Measurements from ENCODE around the gene INHA. TPM values are rescaled to one million over a fixed set of nuclear protein-coding genes. Genes with fewer than 3 reads are reported as not detected.
A peak's percentile ranks its signal among the peaks of the same experiment; 100 is the strongest.

Gene INHA
- total and polyA plus RNA-seq, 2 experiments from 2014 or later = 3.3 to 8.1 TPM

DNA sequence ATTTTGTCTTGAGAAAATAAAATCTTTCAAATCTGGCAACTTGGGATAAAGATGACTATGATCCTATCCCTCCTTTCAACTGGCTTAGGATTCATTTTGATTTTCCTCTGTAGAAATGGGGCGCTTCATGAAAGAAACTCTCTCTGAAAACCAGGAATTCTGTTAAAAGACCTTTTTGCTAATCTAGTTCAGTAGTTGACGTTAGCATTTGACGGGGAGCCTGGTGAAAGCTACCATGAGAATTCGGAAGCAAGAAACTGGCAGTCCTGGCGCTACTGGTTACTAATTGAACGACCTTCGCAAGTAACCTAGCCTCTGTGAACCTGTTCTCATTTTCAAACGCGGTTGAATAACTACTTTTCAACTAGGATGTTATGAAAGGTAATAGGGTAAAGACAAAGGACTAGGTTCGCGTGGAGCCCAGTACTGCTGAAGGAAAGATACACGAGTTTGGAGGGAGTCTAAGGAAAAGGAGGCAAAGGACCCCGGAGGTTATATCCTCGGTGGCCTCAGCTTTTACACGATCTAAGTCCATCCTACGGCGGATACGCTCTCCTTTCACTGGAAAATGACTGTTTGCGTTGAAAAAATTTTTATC is 24.9 kb downstream of the INHA start:
- peak; percentile 37 for DNase-seq (ENCODE audit: low spot score)
- TF ChIP-seq, protein P1, sequence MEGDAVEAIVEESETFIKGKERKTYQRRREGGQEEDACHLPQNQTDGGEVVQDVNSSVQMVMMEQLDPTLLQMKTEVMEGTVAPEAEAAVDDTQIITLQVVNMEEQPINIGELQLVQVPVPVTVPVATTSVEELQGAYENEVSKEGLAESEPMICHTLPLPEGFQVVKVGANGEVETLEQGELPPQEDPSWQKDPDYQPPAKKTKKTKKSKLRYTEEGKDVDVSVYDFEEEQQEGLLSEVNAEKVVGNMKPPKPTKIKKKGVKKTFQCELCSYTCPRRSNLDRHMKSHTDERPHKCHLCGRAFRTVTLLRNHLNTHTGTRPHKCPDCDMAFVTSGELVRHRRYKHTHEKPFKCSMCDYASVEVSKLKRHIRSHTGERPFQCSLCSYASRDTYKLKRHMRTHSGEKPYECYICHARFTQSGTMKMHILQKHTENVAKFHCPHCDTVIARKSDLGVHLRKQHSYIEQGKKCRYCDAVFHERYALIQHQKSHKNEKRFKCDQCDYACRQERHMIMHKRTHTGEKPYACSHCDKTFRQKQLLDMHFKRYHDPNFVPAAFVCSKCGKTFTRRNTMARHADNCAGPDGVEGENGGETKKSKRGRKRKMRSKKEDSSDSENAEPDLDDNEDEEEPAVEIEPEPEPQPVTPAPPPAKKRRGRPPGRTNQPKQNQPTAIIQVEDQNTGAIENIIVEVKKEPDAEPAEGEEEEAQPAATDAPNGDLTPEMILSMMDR (IDR thresholded peaks at IDR 0.05; ENCODE audit: poor library complexity) = no peak
- no peak for TF ChIP-seq EZH2phosphoT487 (IDR thresholded peaks at IDR 0.05; ENCODE audit: low read depth, severe bottlenecking, unreplicated experiment)
- TF ChIP-seq EZH2 (IDR thresholded peaks at IDR 0.05; ENCODE audit: borderline replicate concordance) = no peak
- Histone ChIP-seq H4K20me1 (ENCODE audit: insufficient read depth, poor library complexity, severe bottlenecking) (no peaks in the 10 kb centered on the region), H3K27ac (peak overlapping the region; percentile 97), H3K36me3 (replicated peaks; ENCODE audit: insufficient read depth, low read depth) (no peaks in the 10 kb centered on the region), H3K79me2 (peaks cover 6% of the 10 kb centered on the region), H3K9me2 (replicated peaks; ENCODE audit: insufficient read depth) (no peaks in the 10 kb centered on the region), H2AFZ (peak overlapping the region; percentile 29), H3K4me1 (ENCODE audit: insufficient read depth) (peaks cover 18% of the 10 kb centered on the region), H3K9me3 (ENCODE audit: low read depth) (no peaks in the 10 kb centered on the region), H3K27me3 (no peaks in the 10 kb centered on the region), H3K4me2 (peak overlapping the region; percentile 71), H3K4me3 (peak overlapping the region; percentile 50)
- WGBS (ENCODE audit: low lambda C conversion rate, missing lambda C conversion rate) = 8% methylated on average over 19 of the region's 19 CpGs

DNA sequence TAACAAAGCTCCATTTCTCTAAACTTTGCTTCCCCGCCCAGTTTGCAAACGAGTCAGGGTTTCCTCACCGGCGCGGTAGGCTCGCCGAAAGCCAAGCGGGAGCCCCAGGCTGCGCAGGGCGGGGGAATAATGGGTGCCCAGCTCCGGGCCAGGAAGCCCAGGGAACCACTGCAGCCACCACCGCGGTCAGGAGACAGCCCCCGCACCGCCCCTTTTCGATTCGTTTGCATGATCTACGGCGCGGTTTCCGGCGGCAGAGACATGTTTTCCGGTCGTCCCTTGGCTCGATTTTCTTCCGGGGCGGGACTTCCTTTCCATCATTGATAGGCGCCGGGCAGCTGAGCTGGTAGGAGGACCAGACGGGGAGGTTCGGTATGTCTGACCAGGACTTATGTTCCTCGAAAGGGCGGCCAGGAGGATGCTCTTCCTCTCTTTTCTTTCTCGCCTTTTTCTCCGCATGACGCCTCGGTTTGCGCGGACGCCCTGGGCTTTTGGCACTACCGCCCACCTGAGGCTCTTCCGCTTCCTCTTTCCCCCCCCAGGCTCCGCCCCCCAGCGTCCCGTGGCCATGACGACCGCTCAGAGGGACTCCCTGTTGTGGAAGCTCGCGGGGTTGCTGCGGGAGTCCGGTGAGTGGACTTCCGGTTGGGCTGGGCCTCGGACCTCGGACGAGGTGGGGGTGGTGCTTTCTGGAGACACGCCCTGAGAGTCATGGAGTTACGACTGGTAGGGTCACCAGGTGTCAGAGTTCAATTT is 25.6 kb downstream of the INHA start, which contains the start of gene STK11IP:
Gene STK11IP, plus strand, starts transcription at position 306 of the 756 bp plus-strand sequence. Its CDS starts 263 bp downstream, at position 569.
- peak within 1 kb of the TSS; percentile 77 for H3K4me2 ChIP-seq
- H3K4me3 ChIP-seq = peak within 1 kb of the TSS; percentile 50
- peaks cover 18% of the 10 kb centered on the region for H3K4me1 ChIP-seq (ENCODE audit: insufficient read depth)
- no peaks in the 10 kb centered on the region for H3K36me3 ChIP-seq (replicated peaks; ENCODE audit: insufficient read depth, low read depth)
- peaks cover 6% of the 10 kb centered on the region for H3K79me2 ChIP-seq
- peak within 1 kb of the TSS; percentile 47 for H2AFZ ChIP-seq
- WGBS (ENCODE audit: low lambda C conversion rate, missing lambda C conversion rate) = under 1% methylated on average over 52 of the region's 57 CpGs
- no peaks in the 10 kb centered on the region for H3K9me3 ChIP-seq (ENCODE audit: low read depth)
- DNase-seq (ENCODE audit: low spot score) = peak; percentile 97
- TF ChIP-seq, protein P1 (IDR thresholded peaks at IDR 0.05; ENCODE audit: poor library complexity) = no peak
- TF ChIP-seq EZH2phosphoT487 (IDR thresholded peaks at IDR 0.05; ENCODE audit: low read depth, severe bottlenecking, unreplicated experiment) (no peak), EZH2 (IDR thresholded peaks at IDR 0.05; ENCODE audit: borderline replicate concordance) (no peak)
- H3K27me3 ChIP-seq = no peaks in the 10 kb centered on the region
- no peaks in the 10 kb centered on the region for H4K20me1 ChIP-seq (ENCODE audit: insufficient read depth, poor library complexity, severe bottlenecking)
- peak within 1 kb of the TSS; percentile 97 for H3K27ac ChIP-seq
- H3K9me2 ChIP-seq (replicated peaks; ENCODE audit: insufficient read depth) = no peaks in the 10 kb centered on the region

DNA sequence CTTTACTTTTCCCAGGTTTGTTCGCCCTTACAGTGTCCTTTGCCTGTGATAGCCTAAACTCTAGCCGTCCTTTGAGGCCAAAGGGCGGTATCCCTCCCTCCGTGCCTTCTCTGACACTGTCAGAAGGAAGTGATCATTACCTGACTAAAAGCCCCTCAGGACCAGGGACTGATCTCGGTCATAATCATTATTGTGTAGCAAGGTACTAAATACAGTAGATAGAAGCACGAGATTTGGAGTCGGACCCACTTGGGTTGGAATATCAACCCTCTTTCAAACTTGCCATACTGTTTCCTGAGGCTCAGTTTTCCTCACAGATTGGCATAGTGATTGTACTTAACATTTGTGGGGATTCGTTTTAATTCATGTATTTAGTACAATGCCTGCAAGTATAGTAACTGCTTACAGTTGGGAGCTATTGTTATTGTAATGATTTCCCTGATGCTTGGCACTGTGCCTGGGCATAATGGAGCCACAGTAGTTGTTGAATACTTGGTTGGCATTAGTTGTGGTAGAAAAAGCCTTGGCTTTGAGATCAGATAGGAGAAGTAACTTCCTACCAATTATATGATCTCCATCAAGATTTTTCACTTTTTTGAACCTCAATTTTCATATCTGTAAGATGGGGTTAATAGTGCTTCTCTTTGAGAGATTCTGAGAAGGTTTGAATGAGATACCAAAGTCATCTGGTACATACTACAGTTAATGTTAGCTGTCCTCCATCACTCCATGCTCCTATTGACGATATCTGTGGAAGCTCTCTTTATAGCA is 26.4 kb downstream of the INHA start:
- no peaks in the 10 kb centered on the region for H3K27me3 ChIP-seq
- no peaks in the 10 kb centered on the region for H3K36me3 ChIP-seq (replicated peaks; ENCODE audit: insufficient read depth, low read depth)
- H3K4me2 ChIP-seq = peak overlapping the region; percentile 77
- TF ChIP-seq, protein P1 (IDR thresholded peaks at IDR 0.05; ENCODE audit: poor library complexity) = no peak
- TF ChIP-seq EZH2phosphoT487 (IDR thresholded peaks at IDR 0.05; ENCODE audit: low read depth, severe bottlenecking, unreplicated experiment) (no peak), EZH2 (IDR thresholded peaks at IDR 0.05; ENCODE audit: borderline replicate concordance) (no peak)
- no peaks in the 10 kb centered on the region for H3K9me3 ChIP-seq (ENCODE audit: low read depth)
- peak overlapping the region; percentile 47 for H2AFZ ChIP-seq
- H3K79me2 ChIP-seq = peaks cover 6% of the 10 kb centered on the region
- H3K27ac ChIP-seq = peak overlapping the region; percentile 78
- peak overlapping the region; percentile 50 for H3K4me3 ChIP-seq
- H3K4me1 ChIP-seq (ENCODE audit: insufficient read depth) = peaks cover 18% of the 10 kb centered on the region
- H3K9me2 ChIP-seq (replicated peaks; ENCODE audit: insufficient read depth) = no peaks in the 10 kb centered on the region
- 33% methylated on average over 9 of the region's 9 CpGs for WGBS (ENCODE audit: low lambda C conversion rate, missing lambda C conversion rate)
- DNase-seq (ENCODE audit: low spot score) = no peak
- no peaks in the 10 kb centered on the region for H4K20me1 ChIP-seq (ENCODE audit: insufficient read depth, poor library complexity, severe bottlenecking)
